SK-N-SH (cell line): Measurements from ENCODE around the gene SNAPC1.

Source experiments
- CTCF ChIP-seq: fragments of 200-600 bp; sonication (generic); IDR thresholded peaks from 2 replicates; pipeline ENCODE4 v1.6.1; 2017; ENCODE audit warnings: antibody characterized with exemption, mild to moderate bottlenecking, moderate library complexity
- TEAD4 ChIP-seq: IDR thresholded peaks from 2 replicates; pipeline ENCODE4 v1.4.0; 2012; ENCODE audit warnings: mild to moderate bottlenecking, borderline replicate concordance; ENCODE audit not compliant: insufficient read depth

DNA sequence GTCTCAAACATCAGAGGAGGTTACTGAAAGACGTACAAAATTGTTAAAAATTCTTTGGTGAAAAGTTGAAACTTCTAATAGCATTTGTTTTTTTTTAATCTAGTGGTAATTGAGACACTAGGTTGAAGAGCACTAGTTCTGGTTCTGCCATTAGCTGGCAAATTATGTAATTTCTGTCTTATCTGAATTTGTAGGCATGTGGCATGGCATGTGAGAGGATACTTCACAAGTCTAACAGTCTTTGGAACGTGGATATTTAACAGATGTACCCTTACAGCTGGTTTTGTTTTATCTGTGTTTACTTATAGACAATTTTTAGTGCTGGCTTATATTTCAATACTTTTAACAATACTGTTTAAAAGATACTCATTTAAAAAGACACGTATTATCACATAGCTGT, 6.0 kb downstream of the SNAPC1 start:
- TF ChIP-seq CTCF (no peak), TEAD4 (no peak)
